ENCODE measurements around the gene SPOCK1. TPM values are rescaled to one million over a fixed set of nuclear protein-coding genes. Genes with fewer than 3 reads are reported as not detected.

Gene SPOCK1
- polyA plus RNA-seq, 1 donor = 6.3 TPM

DNA sequence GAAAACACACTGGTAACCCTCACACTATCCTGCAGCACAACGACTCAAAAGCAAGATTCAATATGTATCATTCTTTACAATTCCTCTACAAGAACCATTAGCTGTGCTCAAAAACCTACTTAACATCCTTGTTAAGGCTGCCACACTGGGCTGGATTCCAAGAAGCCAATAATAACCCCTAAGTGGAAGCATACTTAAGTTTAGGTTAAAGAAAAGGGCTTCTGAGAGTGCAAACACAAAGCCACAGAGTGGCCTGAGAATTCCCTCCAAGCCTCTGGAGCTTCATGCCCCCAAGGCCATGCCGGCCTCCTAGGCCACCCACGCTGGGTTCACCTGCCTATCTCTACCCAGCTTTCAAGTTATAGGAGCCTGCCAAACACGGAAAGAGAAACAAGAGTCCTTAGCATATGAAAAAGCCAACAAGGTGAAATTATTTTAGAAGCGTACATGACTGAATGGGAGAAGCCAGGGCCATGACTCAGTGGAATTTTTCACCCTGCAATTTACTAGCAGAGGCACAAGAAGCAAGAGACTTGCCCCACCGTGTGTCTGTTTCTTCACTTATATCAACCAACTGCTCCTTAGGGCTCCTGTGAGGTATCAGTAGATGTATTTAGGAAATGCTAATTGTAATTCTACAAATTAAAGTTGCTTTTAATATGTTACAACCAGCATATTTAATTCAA, 293.0 kb downstream of the SPOCK1 start:
- H3K27me3 ChIP-seq (ENCODE audit: control insufficient read depth, insufficient read depth, low read length) = no peaks in the 10 kb centered on the region
- no peaks in the 10 kb centered on the region for H3K4me1 ChIP-seq (ENCODE audit: control insufficient read depth, insufficient read depth, low read length)
- no peak for DNase-seq
- no peaks in the 10 kb centered on the region for H3K36me3 ChIP-seq (ENCODE audit: control insufficient read depth, insufficient read depth, low read length)
- 100% methylated on average over 1 of the region's 6 CpGs for WGBS (ENCODE audit: insufficient coverage, low lambda C conversion rate)
- H3K27ac ChIP-seq (ENCODE audit: low read length) = no peak overlapping the region
- no peak overlapping the region for H3K4me3 ChIP-seq (ENCODE audit: low read length)
- H3K9me3 ChIP-seq (ENCODE audit: control insufficient read depth, low read depth, low read length) = no peaks in the 10 kb centered on the region

- H3K36me3 ChIP-seq (ENCODE audit: control insufficient read depth, insufficient read depth, low read length) = no peaks in the 10 kb centered on the region
- no CpG with 5 or more reads among the region's 6 CpGs for WGBS (ENCODE audit: insufficient coverage, low lambda C conversion rate)
- H3K27me3 ChIP-seq (ENCODE audit: control insufficient read depth, insufficient read depth, low read length) = no peaks in the 10 kb centered on the region
- no peaks in the 10 kb centered on the region for H3K4me1 ChIP-seq (ENCODE audit: control insufficient read depth, insufficient read depth, low read length)
- H3K27ac ChIP-seq (ENCODE audit: low read length) = no peak overlapping the region
- no peak for DNase-seq
- H3K9me3 ChIP-seq (ENCODE audit: control insufficient read depth, low read depth, low read length) = no peaks in the 10 kb centered on the region
- H3K4me3 ChIP-seq (ENCODE audit: low read length) = no peak overlapping the region
Measured at GRCh38 chr5:137205231-137206027, 293.7 kb downstream of the SPOCK1 start.

DNA sequence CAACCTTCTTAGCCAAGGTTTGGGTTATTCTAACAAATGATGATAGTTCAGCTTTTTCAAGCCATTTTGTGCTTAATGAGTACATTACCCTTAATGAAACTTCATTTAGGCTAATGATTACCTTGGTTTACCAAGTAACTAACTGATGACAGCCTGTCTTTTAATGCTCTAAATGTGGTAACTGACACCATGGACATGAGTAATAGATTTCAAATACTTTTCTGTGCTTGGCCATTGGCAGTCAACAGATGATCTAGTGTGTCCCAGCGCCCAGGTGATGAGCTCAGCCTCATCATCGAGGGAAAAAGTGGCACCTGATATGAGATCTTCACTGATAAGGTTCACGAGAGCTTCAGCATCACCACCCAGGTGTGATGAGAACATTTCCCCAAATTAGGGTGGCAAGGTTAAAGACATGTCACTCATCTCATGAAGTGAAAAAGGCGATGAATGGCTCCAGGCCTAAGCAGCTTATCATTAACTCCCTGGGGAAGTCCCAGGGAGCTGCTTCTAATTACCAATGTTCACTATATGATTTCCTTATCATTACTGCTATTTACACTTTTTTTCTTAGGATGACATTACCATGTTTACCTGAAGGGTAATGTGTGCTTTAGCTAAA, 296.0 kb downstream of the SPOCK1 start:
- WGBS (ENCODE audit: insufficient coverage, low lambda C conversion rate) = no CpG with 5 or more reads among the region's 4 CpGs
- no peaks in the 10 kb centered on the region for H3K36me3 ChIP-seq (ENCODE audit: control insufficient read depth, insufficient read depth, low read length)
- no peak for DNase-seq
- no peaks in the 10 kb centered on the region for H3K4me1 ChIP-seq (ENCODE audit: control insufficient read depth, insufficient read depth, low read length)
- H3K9me3 ChIP-seq (ENCODE audit: control insufficient read depth, low read depth, low read length) = no peaks in the 10 kb centered on the region
- no peak overlapping the region for H3K4me3 ChIP-seq (ENCODE audit: low read length)
- H3K27me3 ChIP-seq (ENCODE audit: control insufficient read depth, insufficient read depth, low read length) = no peaks in the 10 kb centered on the region
- no peak overlapping the region for H3K27ac ChIP-seq (ENCODE audit: low read length)

GRCh38 chr5:137201876-137202275, 297.2 kb downstream of the SPOCK1 start:
- no peaks in the 10 kb centered on the region for H3K9me3 ChIP-seq (ENCODE audit: control insufficient read depth, low read depth, low read length)
- no CpG with 5 or more reads among the region's 3 CpGs for WGBS (ENCODE audit: insufficient coverage, low lambda C conversion rate)
- no peaks in the 10 kb centered on the region for H3K36me3 ChIP-seq (ENCODE audit: control insufficient read depth, insufficient read depth, low read length)
- no peaks in the 10 kb centered on the region for H3K4me1 ChIP-seq (ENCODE audit: control insufficient read depth, insufficient read depth, low read length)
- H3K27ac ChIP-seq (ENCODE audit: low read length) = no peak overlapping the region
- no peak for DNase-seq
- no peak overlapping the region for H3K4me3 ChIP-seq (ENCODE audit: low read length)
- H3K27me3 ChIP-seq (ENCODE audit: control insufficient read depth, insufficient read depth, low read length) = no peaks in the 10 kb centered on the region

DNA sequence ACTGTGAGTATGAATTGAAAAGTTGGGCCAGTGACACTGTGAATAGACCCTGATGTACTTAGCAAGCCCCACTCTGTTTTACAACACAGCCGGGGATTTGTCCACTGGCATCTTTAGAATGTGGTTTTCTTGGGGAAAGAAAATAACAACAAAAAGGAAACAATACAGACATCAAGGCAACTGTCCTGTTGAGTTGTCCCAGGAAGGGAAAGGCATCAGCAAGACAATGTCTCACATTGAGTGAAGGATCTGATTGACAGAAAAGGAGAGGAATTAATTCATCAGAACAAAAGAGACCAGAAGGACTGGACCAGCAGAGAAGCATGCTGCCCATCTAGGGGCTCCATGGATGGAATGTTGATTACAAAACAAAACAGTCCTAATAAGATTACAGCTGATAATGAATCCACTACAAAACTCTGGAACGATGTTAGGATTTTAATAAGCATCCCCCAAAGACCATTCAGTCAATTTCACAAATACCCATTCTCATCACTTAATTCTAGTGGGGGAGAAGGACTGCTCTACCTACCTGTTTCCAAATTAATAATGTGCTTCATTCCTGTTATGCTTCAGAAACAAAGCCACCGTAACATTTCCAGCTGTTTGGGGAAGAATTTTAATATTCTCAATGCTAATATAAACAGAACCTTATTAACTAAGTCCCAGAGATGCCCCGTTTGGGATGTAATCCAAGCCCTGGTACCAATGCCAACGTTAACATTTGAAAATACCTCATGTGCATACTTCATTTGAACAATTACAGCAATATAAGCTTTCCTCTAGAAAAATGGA, 298.0 kb downstream of the SPOCK1 start:
- WGBS (ENCODE audit: insufficient coverage, low lambda C conversion rate) = 80% methylated on average over 1 of the region's 5 CpGs
- Histone ChIP-seq H3K27me3 (ENCODE audit: control insufficient read depth, insufficient read depth, low read length) (no peaks in the 10 kb centered on the region), H3K36me3 (ENCODE audit: control insufficient read depth, insufficient read depth, low read length) (no peaks in the 10 kb centered on the region), H3K4me1 (ENCODE audit: control insufficient read depth, insufficient read depth, low read length) (no peaks in the 10 kb centered on the region), H3K27ac (ENCODE audit: low read length) (no peak overlapping the region), H3K4me3 (ENCODE audit: low read length) (no peak overlapping the region), H3K9me3 (ENCODE audit: control insufficient read depth, low read depth, low read length) (no peaks in the 10 kb centered on the region)
- no peak for DNase-seq

DNA sequence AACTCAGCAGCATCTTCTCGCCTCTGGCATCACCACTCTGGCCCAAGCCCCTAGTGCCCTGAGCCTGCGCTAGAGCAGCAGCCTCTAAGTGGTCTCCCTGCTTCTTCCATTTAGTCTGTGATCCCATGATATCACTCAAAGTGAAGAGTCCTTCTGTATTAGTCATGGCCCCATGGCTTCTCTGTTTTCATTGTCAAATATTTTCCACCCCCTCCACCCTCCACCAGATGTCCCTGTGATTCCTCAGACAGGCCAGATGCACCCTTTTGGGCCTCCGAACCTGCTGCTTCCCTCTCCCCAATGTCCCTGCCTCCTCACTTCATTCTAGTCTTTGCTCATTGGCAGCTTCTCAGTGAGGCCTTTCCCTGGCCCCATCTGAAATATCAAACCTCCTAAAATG, 299.2 kb downstream of the SPOCK1 start:
- H3K9me3 ChIP-seq (ENCODE audit: control insufficient read depth, low read depth, low read length) = no peaks in the 10 kb centered on the region
- DNase-seq = no peak
- H3K27ac ChIP-seq (ENCODE audit: low read length) = no peak overlapping the region
- no peaks in the 10 kb centered on the region for H3K36me3 ChIP-seq (ENCODE audit: control insufficient read depth, insufficient read depth, low read length)
- H3K4me3 ChIP-seq (ENCODE audit: low read length) = no peak overlapping the region
- H3K27me3 ChIP-seq (ENCODE audit: control insufficient read depth, insufficient read depth, low read length) = no peaks in the 10 kb centered on the region
- 100% methylated on average over 1 of the region's 3 CpGs for WGBS (ENCODE audit: insufficient coverage, low lambda C conversion rate)
- H3K4me1 ChIP-seq (ENCODE audit: control insufficient read depth, insufficient read depth, low read length) = no peaks in the 10 kb centered on the region

- no peak overlapping the region for H3K4me3 ChIP-seq (ENCODE audit: low read length)
- H3K4me1 ChIP-seq (ENCODE audit: control insufficient read depth, insufficient read depth, low read length) = no peaks in the 10 kb centered on the region
- no peaks in the 10 kb centered on the region for H3K9me3 ChIP-seq (ENCODE audit: control insufficient read depth, low read depth, low read length)
- no peaks in the 10 kb centered on the region for H3K27me3 ChIP-seq (ENCODE audit: control insufficient read depth, insufficient read depth, low read length)
- no CpG with 5 or more reads among the region's 6 CpGs for WGBS (ENCODE audit: insufficient coverage, low lambda C conversion rate)
- no peak for DNase-seq
- H3K27ac ChIP-seq (ENCODE audit: low read length) = no peak overlapping the region
- no peaks in the 10 kb centered on the region for H3K36me3 ChIP-seq (ENCODE audit: control insufficient read depth, insufficient read depth, low read length)
Measured at GRCh38 chr5:137199201-137199600, 299.9 kb downstream of the SPOCK1 start.

DNA sequence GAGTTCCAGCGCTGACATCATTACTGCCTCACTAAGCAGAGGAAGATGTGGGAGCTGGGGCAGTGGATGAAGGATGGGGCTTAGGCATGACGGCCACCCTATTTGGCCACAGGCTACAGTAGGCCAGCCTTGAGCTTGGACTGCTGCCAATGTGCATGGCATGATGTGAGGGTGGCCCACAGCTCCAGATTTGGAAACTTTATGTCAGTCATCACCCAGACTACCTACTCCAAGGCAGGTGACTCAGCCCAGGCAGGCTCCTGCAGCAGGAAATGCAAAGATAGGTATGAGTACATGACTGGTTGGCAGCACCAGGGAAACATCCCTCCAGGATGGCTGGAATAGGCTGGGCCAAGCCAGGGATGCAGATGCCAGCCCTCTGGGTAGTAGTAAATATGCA, 303.6 kb downstream of the SPOCK1 start:
- Histone ChIP-seq H3K36me3 (ENCODE audit: control insufficient read depth, insufficient read depth, low read length) (no peaks in the 10 kb centered on the region), H3K27me3 (ENCODE audit: control insufficient read depth, insufficient read depth, low read length) (no peaks in the 10 kb centered on the region), H3K4me3 (ENCODE audit: low read length) (no peak overlapping the region), H3K27ac (ENCODE audit: low read length) (no peak overlapping the region), H3K4me1 (ENCODE audit: control insufficient read depth, insufficient read depth, low read length) (no peaks in the 10 kb centered on the region), H3K9me3 (ENCODE audit: control insufficient read depth, low read depth, low read length) (no peaks in the 10 kb centered on the region)
- no peak for DNase-seq
- WGBS (ENCODE audit: insufficient coverage, low lambda C conversion rate) = no CpG with 5 or more reads among the region's 2 CpGs

- H3K36me3 ChIP-seq (ENCODE audit: control insufficient read depth, insufficient read depth, low read length) = no peaks in the 10 kb centered on the region
- no peak for DNase-seq
- no peaks in the 10 kb centered on the region for H3K9me3 ChIP-seq (ENCODE audit: control insufficient read depth, low read depth, low read length)
- H3K4me1 ChIP-seq (ENCODE audit: control insufficient read depth, insufficient read depth, low read length) = no peaks in the 10 kb centered on the region
- WGBS (ENCODE audit: insufficient coverage, low lambda C conversion rate) = no CpG with 5 or more reads among the region's 8 CpGs
- no peak overlapping the region for H3K27ac ChIP-seq (ENCODE audit: low read length)
- H3K27me3 ChIP-seq (ENCODE audit: control insufficient read depth, insufficient read depth, low read length) = no peaks in the 10 kb centered on the region
- no peak overlapping the region for H3K4me3 ChIP-seq (ENCODE audit: low read length)
Measured at GRCh38 chr5:137194300-137194699, 304.8 kb downstream of the SPOCK1 start.

- H3K27me3 ChIP-seq (ENCODE audit: control insufficient read depth, insufficient read depth, low read length) = no peaks in the 10 kb centered on the region
- H3K4me3 ChIP-seq (ENCODE audit: low read length) = no peak overlapping the region
- no peak for DNase-seq
- H3K36me3 ChIP-seq (ENCODE audit: control insufficient read depth, insufficient read depth, low read length) = no peaks in the 10 kb centered on the region
- no peaks in the 10 kb centered on the region for H3K4me1 ChIP-seq (ENCODE audit: control insufficient read depth, insufficient read depth, low read length)
- no peak overlapping the region for H3K27ac ChIP-seq (ENCODE audit: low read length)
- no peaks in the 10 kb centered on the region for H3K9me3 ChIP-seq (ENCODE audit: control insufficient read depth, low read depth, low read length)
- WGBS (ENCODE audit: insufficient coverage, low lambda C conversion rate) = no CpG with 5 or more reads among the region's 3 CpGs
Measured at GRCh38 chr5:137192293-137192743, 306.8 kb downstream of the SPOCK1 start.
